Measurements from ENCODE around the gene CSF1R. TPM values are rescaled to one million over a fixed set of nuclear protein-coding genes. Genes with fewer than 3 reads are reported as not detected.
"Not testable (repeated sequence)": the region's sequence is repeated elsewhere in the genome, so short reads cannot be mapped to it uniquely, and the experiment has no call there.

CSF1R gene
- total RNA-seq, 1 donor from 2014 or later: 15.2 TPM

DNA sequence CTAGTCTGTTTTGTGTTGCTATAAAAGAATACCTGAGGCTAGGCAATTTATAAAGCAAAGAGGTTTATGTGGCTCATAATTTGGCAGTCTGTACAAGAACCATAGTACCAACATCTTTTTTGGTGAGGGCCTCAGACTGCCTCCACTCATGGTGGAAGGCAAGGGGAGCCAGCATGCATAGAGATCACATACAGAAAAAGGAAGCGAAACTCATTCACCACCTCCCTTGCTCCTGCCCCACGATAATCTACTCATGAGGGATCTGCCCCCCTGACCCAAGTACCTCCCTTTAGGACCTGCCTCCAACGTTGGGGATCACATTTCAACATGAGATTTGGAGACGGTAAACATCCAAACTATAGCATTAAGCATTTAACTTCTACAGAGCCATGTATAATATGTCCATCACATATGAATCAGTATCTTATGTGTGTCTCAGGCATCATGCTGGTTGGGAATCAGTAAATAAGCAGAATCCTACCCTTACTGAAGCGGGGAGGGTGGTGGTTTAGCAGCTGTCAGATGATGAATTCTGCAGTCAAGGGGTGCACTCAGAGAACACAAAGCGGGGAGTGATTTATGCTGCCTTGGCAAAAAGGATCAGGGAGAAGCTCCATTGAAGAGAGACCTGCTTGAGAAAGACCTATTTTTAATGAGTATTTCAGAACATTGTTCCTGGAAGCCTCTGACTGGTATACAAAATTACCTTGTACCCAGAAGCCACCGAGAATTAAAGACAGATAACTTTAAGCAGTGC, 51.0 kb downstream of the CSF1R start:
- no peak for ATAC-seq
- DNase-seq (ENCODE audit: low spot score): no peak

DNA sequence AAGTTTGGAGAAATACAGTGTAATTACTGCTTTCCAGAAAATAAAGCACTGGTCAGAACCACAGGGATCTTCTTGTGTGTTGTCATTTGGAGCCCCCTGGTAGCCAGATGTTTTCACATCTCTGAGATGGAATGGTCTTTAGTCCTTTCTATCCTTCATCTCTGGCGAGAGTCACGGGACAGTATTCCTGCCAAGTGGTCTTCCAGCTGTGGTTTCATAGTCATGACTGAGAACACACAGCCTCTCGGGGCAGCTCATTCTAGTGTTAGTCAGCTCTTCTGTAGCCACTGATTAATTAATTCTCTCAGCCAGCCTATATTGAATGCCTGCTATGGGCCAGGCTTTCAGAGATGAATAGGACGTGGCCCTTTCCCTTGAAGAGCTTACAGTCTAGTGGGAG, 51.7 kb downstream of the CSF1R start:
- ATAC-seq (no peak), DNase-seq (ENCODE audit: low spot score) (no peak)

DNA sequence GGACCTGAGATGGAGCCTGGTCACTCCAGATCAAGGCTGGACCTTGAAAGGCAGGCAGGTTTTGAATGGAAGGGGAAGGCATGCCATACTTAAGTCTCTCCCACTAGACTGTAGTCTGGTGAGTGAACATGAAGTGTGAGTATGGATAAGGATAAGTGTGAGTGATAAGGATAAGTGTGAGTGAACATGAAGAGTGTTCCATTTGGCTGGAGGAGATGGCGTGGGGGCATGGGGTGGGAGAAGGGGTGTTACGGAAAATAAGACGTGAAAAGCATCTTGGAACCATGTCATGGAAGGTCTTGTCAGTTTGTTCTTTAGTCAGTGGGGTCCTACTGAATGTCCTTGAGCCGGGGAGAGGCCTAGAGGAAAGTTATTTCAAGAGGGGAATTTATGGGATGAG, 53.0 kb downstream of the CSF1R start:
- ATAC-seq (no peak), DNase-seq (ENCODE audit: low spot score) (no peak)

DNA sequence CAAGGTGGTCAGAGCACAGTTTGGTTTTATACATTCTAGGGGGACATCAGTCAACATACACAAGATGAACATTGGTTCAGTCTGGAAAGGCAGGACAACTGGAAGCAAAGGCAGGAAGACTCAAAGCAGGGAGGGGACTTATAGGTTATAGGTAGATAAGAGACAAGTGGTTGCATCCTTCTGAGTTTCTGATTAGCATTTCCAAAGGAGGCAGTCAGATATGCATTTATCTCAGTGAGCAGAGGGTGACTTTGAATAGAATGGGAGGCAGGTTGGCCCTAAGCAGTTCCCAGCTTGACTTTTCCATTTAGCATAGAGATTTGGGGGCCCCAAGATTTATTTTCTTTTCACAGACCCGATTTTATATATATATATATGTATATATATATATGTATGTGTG, 58.3 kb downstream of the CSF1R start:
- ATAC-seq; DNase-seq (ENCODE audit: low spot score): not testable (repeated sequence)

DNA sequence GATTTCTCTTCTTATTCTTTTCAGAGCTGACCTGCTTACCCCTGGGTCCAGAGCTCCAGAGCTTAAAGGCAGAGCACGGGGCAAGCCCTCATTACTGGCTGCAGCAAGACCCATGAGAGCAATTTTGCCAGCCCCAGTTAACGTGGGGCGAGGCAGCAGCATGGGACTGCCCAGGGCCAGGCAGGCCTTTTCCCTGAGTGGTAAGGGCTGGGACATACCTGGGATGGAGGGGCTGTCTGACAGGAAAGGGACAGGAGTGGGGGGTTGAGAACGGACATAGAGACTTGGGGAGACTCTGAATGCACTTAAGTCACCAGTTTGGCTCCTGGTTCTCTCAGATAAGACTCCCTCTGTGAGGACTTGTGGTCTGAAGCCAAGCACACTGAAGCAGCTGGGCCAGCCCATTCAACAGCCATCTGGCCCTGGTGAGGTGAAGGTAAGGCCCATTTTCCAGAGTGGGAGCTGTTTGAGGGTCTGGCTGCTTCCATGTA, 59.6 kb downstream of the CSF1R start:
- no peak for ATAC-seq
- DNase-seq (ENCODE audit: low spot score): no peak

DNA sequence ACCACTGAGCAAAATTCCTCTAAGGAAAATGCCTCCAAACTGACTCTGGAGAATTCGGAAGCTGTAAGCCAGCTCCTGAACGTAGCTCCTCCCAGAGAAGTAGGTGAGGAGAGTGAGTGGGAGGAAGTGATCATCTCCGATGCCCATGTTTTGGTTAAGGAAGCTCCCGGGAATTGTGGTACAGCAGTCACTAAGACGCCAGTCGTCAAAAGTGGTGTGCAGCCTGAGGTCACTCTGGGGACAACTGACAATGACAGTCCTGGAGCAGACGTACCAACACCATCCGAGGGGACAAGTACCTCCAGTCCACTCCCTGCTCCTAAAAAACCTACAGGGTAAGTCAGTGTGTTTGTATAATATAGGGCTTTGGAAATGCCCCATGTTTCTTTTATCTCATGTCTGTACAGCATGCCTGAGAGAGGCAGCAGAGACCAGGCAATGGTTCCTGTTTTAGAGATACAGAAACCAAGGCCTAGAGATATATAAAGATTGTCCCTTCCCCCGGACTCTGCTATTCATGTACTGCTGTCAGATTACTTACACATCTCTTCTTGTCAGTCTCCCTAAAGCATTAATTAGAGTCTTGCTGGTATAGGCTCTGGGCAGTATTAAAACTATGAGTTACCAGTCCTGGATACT, 61.9 kb downstream of the CSF1R start:
- ATAC-seq (no peak), DNase-seq (ENCODE audit: low spot score) (no peak)

DNA sequence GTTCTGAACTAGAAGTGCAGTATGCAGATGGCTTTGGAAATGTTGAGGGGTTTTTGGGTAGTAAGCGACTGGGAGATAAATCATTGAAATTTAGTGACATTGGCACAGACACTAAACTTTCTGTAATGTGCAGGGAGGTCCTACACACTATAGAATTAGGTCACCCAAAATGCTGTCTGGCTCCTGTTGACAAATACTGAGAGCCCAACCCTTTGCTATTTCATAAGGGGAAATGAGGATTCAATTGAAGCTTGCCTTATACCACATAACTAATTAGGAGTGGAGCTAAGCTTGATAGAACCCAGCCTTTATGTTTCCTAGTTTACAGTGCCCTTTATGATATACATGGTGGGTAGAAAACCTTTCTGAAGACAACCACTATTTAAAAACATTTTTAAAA, 63.2 kb downstream of the CSF1R start:
- ATAC-seq (no peak), DNase-seq (ENCODE audit: low spot score) (no peak)

DNA sequence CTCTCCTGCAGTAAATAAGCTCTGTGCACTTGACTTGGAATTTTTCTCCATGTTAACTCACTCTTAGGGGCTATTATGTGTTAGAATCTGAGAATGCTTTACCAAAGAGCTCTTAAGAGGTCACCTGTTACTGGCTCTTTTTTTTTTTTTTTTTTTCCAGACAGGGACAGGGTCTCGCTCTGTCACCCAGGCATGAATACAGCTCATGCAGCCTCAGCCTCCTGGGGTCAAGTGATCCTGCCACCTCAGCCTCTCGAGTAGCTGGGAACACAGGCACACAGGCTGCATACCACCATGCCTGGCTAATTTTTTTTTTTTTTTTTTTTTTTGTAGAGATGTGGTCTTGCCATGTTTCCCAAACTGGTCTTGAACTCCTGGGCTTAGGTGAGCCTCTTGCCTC, 63.7 kb downstream of the CSF1R start:
- ATAC-seq: no peak
- DNase-seq (ENCODE audit: low spot score): no peak

DNA sequence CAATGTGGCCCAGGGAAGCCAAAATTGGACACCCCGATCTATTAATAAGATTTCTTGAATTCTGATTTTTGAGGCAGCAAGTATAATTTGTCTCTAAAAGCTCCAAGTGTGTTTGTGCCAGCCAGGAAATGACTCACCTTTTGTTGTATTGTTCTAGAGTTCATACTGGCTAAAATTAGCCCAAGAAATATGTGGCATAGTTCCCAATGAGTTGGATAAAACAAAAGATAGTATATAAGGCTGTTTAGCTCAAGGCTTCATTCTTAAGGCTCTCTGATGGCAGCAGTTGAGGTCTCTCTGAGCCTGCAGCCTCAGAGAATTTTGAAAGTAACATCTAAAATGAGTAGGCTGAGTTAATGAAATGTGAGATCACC, 64.2 kb downstream of the CSF1R start:
- DNase-seq (ENCODE audit: low spot score) (no peak), ATAC-seq (no peak)

DNA sequence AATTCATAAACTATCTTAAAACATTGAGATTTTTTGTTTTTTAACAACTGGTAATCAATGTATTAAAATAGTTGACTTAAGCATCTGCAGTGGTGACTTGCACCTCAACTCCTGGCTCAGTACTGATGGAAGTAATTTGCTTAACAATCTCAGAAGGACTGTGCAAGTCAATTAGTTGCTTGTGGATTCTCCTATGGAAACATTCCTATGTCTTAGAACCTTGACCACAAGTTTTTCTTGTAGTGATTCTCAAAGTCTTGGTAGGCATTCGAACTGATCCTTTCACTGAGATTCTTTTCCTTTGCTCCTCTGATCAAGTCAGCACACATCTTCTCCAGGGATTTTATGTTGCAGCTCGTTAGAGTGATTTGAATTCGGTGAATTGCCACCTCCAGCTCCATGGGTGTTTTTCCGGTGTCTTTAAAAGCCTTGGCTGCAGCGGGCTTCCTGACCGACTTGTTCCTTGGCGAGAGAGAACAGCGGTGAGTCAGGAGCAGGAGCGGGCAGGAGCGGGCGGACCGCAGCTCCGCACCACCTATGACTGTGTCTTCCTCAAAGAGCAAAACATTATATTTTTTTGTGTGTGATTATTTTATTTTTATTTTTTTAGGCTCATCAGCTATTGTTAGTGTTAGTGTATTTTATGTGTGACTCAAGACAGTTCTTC, 64.7 kb downstream of the CSF1R start:
- DNase-seq (ENCODE audit: low spot score) (no peak), ATAC-seq (no peak)

DNA sequence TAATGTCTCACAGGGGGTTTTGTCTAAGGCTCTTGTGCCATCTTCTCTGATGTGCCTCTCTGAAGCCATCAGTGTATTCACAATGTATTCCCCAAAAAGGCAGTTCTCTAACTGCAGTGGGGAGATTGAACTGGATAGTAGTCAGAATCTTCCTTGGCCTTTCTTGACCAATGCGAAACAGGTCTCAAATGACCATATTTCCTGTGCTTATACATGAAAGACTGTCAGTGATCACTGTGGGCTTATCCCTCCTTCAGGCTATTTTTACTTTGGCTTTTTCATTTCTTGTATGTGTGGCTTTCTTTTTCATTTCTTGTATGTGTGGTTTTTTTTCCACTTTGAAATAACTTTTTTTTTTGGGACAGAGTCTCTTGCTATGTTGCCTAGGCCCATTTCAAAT, 66.1 kb downstream of the CSF1R start:
- ATAC-seq (no peak), DNase-seq (ENCODE audit: low spot score) (no peak)

DNA sequence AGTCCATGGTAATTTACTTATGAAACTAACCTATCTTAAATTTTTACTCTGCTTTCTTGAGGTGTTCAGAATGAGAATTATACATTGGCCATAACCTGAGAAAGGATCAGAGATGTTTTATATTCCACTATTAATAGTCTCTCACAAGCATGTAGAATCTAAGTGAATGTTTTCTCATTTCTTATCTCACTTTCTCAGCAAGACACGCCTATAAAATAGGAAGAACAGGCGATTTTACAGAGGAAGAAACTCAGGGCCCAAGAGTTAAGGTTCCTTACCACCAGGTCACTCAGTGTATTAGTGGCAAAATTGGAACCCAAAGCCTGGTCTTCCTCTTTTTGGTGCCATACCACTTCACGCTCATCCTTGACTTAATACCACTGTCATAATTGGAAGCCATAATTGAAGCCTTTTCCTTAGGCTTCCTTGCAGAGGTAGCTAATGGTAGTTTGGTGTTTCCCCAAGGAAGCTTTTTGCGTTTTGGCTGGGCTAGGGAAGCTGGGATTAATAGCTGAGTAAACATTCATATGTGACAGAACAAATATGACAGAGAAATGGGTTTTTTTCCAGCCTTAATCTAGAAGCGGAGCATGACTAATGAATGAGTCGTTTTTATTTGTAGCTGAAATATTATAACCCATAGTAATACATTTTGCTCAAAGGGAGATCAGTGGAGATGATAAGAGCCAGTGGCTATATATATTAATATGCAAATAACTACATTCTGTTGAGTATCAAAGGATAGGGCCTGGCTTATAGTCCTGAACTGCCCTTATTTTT, 68.9 kb downstream of the CSF1R start:
- ATAC-seq: no peak
- no peak for DNase-seq (ENCODE audit: low spot score)

DNA sequence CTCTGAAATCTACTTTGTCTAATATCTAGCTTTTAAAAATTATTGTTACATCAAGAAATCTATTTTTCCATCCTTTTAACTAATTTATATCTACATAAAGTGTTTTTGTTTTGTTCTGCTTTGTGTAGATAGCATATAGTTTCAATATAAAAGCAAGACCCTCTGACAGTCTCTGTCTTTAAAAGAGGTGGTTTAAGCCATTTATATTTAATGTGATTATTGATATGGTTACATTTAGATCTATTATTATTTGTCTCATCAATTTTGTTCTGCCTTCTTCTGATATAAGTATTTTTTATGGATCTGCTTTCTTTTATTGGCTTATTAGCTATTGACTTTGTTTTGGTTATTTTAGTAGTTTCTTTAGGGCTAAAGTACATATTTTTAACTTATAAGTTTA, 69.8 kb downstream of the CSF1R start:
- ATAC-seq (no peak), DNase-seq (ENCODE audit: low spot score) (no peak)

DNA sequence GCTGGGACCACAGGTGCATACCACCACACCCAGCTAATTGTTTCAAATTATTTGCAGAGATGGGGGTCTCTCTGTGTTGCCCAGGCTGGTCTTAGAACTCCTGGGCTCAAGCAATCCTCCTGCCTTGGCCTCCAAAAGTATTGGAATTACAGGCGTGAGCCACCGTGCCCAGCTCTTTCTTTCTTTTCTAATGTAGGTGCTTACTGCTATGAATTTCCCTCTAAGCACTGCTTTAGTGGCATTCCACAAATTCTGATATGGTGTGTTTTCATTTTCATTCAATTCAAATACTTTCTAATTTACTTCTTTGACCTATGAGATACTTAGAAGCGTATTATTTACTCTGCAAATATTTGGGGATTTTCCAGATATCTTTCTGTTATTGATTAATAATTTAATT, 70.9 kb downstream of the CSF1R start:
- ATAC-seq (no peak), DNase-seq (ENCODE audit: low spot score) (no peak)

DNA sequence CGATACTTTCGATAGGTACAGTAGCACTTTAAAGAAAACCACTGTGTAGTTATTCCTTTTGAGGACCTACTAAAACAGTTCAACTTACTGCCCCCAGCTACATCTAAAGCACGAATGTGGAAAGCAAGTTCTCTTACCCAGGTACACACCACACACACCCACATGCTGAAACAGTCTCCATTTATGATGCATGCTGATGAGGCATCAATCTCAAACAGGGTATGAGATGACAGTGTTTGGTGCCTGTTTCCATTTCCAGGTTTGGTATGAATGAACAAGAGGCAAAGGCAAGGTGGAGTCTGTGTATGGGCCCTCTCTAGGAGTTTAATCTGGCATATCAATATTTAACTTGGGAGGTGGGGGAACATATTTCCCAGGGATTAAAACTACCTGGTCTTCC, 71.9 kb downstream of the CSF1R start:
- ATAC-seq (no peak), DNase-seq (ENCODE audit: low spot score) (no peak)

DNA sequence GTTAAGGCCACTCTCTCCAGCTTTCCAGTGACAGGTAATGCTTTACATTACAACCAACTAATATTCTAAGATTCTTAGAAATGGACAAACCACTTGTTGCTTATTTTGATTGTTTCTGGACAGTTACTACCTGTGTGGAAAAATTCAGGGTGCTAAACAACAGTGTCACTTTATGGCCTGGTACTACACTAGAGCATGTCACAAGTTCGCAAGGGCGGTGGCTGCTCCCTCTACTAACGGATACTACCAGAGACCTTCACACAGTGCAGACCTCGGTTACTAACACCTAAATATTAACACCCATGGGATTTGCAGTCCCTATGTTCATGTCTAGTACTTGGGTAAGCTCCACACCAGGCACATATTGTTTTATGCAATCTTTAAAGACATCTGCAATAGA, 72.4 kb downstream of the CSF1R start:
- ATAC-seq: no peak
- no peak for DNase-seq (ENCODE audit: low spot score)

DNA sequence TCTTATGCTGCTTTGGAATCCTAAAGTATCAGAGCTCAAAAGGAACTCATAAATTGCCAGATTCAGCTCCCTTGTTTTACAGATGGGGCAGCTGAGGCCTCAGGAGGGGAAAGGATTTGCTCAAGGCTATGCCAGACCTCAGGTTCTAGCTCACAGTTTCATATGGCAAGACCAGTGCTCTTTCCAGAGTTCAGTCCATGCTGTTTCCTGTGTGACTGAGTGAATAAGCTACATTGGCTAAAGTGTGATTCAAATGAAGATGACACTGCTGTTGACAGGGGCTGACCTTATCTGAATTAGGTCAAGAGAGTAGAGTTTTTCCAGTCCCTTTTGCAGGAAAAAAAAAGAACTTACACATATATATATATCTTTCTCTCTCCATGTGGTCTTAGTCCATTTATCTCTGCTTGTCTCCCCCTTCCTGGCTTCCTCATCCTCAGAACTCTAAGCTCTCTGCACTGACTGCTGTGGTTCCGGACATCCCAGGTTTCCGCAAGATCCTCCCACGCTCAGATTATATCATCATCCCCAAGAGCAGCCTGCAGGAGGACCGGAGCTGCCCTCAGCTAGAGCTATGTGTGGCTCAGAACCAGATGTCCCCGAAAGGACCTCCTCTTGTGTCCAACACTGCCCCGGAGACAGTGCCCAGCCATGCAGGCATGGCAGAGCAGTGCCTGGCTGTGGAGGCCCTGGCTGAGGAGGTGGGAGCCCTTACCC, 76.5 kb downstream of the CSF1R start:
- ATAC-seq (no peak), DNase-seq (ENCODE audit: low spot score) (no peak)

DNA sequence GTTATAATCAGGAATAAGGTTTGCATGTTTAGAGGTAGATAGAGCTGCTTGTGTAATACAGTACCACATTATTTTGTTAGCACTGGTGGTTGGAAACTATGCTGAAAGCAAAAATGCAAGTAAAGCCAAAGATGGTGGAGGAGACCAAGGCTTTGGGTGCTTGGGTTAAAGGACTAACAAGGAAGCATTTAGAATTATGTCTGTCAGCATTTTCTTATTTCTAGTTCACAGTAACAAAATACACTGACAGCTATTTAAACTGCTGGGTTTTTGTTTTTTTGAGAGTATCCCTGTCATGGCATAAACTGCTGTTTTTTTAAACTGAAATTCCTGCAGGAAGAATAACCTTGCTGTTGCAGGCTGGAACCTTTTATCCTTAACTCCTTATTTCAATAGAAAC, 79.3 kb downstream of the CSF1R start:
- DNase-seq (ENCODE audit: low spot score): no peak
- ATAC-seq: no peak

DNA sequence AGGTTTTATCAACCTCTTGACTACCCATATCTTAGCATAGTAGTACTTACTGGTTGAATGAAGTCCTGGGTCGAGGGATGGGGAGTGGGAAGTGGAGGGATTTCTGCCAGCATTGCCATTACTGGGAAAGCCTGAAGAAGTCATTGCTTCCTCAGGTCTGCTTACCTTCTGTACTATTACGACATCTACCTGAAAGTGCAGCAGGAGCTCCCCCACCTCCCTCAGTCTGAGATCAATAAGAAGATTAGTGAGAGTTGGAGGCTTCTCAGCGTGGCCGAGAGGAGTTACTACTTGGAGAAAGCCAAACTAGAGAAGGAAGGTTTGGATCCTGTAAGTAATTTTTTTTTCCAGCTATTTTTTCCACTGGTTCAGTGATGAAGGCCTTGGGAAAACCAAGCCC, 80.0 kb downstream of the CSF1R start:
- DNase-seq (ENCODE audit: low spot score) (no peak), ATAC-seq (no peak)

Measured in left lobe of liver (tissue), 2 donors.